Measurements from ENCODE around the gene TMEM254. TPM values are rescaled to one million over a fixed set of nuclear protein-coding genes. Genes with fewer than 3 reads are reported as not detected.
"Not testable (repeated sequence)": the region's sequence is repeated elsewhere in the genome, so short reads cannot be mapped to it uniquely, and the experiment has no call there.

TMEM254 gene
- total RNA-seq, 2 donors from 2014 or later = 8.2 to 12.3 TPM

DNA sequence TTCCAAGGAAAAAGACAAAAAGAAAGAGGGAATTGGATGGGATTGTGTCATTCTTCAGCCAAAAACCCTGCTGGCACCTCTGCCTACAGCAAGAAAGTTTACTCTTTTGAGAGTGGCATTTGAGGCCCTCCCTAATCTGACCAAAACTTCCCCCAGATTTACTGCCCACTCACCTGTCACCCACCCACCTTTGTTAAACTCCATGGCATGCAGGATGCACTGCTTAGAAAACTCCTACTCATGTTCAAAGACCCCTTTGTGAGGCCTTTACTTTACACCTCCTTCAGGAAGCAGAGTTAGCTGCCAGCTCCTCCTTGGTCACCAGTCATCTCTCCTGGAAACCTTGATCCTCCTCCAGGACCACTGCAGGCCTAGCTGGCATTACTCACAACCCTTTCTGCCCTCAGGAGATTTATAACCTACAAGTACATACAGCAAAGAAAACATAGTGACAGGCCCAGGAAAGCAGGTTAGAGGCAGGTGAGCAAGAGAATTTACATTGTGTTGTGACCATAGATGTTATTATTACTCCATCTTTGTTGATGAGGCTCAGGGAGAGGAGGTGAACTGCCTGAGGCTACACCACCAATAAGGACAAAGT lies 43.7 kb downstream of the TMEM254 start:
- intact Hi-C loops (cut with DNase I) = loop anchor here in 1 of 2 donors (10.0 kb wide), 1 partner anchor 47 kb away; the partner anchor contains the start of gene TMEM254

DNA sequence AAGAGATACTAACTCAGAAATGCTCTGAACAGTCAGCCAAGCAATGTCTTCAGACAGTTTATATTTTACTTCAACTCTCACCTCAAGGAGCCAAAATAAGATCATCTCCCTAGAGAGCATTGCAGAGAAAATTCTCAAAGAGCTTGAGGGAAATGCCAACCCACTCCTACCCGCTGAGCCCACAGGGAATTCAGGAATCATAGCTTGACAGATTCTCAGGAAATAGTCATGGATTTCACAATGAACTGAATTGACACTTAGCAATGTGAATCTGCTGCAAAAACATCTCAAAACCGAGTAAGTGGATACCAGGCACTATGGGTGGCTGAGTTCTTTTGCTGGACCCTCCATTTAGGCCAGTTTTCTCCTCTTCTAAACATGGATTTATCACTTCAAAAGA lies 44.3 kb downstream of the TMEM254 start:
- intact Hi-C loops (cut with DNase I) = loop anchor here in 1 of 2 donors (10.0 kb wide), 1 partner anchor 48 kb away; the partner anchor contains the start of gene TMEM254
- no peak for DNase-seq (ENCODE audit: low spot score)

More for the DNA sequence above, 43.7 kb downstream of the TMEM254 start:
- no peak for DNase-seq (ENCODE audit: low spot score)

DNA sequence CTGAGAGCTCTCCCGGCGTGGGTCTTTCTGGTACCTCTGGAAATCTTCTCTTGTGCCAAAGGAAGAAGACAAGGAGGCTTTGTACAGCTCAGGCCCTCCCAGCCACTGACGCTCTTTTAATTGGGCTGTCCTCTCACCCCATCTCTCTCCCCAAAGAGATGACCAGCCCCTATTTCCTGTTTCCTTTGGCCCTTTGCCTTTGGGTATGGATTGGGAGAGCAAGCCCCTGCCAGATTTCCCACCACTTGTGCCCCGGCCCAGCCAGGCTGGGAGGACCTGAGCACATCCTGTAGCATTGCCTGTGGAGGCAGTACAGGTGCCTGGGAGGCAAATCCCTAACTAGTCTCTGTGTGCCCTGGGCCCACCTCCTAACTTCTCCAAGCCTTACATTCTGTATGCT lies 48.4 kb downstream of the TMEM254 start:
- intact Hi-C loops (cut with DNase I) = loop anchor here in 1 of 2 donors (10.0 kb wide), 1 partner anchor 52 kb away; the partner anchor contains the start of gene TMEM254
- DNase-seq (ENCODE audit: low spot score) = no peak

DNA sequence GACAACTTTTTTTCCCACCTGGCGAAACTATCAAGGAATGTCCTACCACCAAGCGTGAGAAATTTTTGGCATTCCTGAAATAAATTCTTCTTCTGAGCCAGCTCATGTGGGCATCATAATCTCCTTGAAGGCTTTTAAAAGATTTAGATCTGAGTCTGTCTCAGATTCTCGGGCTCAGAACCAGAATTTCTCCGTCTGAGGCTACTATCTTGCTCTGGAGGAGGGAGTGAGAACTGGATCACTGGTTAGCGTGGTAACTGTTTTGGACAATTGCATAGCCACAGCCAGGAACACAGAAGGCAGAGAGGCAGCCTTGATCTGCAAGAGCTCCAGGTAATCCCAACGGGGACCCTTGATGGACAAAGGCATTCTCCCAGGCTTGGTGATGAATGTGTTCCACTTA lies 53.0 kb downstream of the TMEM254 start:
- intact Hi-C loops (cut with DNase I) = no loop called here
- DNase-seq (ENCODE audit: low spot score) = no peak

GRCh38 chr10:80132299-80133139 lies 54.1 kb downstream of the TMEM254 start, which contains the start of gene PLAC9:
Gene PLAC9 (plus strand): TSS chr10:80132730. CDS start chr10:80132763, 33 bp downstream.
- intact Hi-C loops (cut with DNase I) = no loop called here
- no peak for DNase-seq (ENCODE audit: low spot score)

- intact Hi-C loops (cut with DNase I) = no loop called here
- DNase-seq (ENCODE audit: low spot score) = peak; percentile 89
Observed at GRCh38 chr10:80133206-80133605, 54.7 kb downstream of the TMEM254 start.

- DNase-seq (ENCODE audit: low spot score); intact Hi-C loops (cut with DNase I): not testable (repeated sequence)
Observed at GRCh38 chr10:80133687-80134086, 55.2 kb downstream of the TMEM254 start.

GRCh38 chr10:80136134-80136571 lies 57.7 kb downstream of the TMEM254 start:
- intact Hi-C loops (cut with DNase I) = no loop called here
- DNase-seq (ENCODE audit: low spot score) = peak; percentile 97

GRCh38 chr10:80137031-80137862 lies 58.8 kb downstream of the TMEM254 start:
- DNase-seq (ENCODE audit: low spot score) = peak; percentile 88
- intact Hi-C loops (cut with DNase I) = no loop called here

DNA sequence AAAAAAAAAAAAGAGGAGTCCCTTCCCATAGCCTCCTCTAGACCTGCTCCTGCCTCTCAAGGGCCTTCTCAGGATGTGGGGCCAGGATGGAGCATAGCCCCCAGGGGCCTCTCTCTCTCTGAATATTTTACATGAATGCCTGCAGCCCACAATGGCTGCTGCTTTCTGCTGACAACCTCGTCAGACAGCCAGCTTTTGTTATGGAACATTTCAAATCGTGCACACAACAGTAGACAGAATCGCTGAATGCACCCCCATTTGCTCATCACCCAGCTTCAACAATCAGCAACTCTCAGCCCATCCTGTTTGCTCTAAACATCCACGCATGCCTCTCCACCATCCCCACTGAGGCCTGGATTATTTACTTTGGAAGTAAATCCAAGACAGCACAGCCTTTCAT lies 59.5 kb downstream of the TMEM254 start:
- intact Hi-C loops (cut with DNase I) = no loop called here
- DNase-seq (ENCODE audit: low spot score) = no peak

DNA sequence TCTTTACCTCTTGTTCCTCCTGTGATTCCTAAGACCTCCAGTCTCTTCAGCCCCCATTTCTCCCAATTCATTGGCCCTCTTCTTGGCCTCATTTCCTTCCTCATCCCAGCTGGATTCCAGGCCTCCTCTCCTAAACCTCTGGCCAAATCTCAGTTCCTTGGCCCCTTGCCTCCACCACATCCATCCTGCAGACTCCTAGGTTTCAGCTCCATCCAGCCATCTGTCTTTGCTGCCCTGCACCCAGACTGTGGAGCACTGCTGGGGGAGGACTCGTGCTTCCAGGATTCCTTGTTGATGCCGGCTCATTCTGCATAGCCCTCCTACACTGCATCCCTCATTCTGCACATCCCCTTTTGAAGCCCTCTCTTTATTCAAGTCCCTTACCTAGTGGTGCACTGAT lies 60.8 kb downstream of the TMEM254 start:
- DNase-seq (ENCODE audit: low spot score) = peak; percentile 37
- intact Hi-C loops (cut with DNase I) = no loop called here

DNA sequence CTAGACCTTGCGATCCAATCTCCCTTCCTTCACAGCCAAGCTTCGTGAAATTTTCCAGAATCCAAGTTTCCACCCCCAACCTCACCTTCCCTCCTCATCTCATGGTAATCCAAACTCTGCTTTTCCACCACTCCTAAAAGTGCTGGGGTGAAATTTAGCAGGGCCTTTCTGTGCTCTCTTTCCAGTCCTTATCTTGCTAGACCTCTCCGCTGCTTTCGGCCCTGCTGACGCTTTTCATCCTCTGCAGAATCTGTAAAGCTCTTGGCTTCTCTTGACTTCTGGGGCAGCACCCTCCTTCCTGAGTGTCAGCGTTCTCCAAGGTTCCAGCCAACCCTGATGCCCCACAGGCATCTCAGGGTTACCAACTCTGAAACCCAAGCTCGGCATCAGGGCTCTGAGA lies 61.8 kb downstream of the TMEM254 start:
- DNase-seq (ENCODE audit: low spot score) = peak; percentile 5
- intact Hi-C loops (cut with DNase I) = loop anchor here (5.0 to 10.0 kb wide), 2 partner anchors 65 to 82 kb away; partner anchors contain the start of gene TMEM254 (in 1 of the 2)

DNA sequence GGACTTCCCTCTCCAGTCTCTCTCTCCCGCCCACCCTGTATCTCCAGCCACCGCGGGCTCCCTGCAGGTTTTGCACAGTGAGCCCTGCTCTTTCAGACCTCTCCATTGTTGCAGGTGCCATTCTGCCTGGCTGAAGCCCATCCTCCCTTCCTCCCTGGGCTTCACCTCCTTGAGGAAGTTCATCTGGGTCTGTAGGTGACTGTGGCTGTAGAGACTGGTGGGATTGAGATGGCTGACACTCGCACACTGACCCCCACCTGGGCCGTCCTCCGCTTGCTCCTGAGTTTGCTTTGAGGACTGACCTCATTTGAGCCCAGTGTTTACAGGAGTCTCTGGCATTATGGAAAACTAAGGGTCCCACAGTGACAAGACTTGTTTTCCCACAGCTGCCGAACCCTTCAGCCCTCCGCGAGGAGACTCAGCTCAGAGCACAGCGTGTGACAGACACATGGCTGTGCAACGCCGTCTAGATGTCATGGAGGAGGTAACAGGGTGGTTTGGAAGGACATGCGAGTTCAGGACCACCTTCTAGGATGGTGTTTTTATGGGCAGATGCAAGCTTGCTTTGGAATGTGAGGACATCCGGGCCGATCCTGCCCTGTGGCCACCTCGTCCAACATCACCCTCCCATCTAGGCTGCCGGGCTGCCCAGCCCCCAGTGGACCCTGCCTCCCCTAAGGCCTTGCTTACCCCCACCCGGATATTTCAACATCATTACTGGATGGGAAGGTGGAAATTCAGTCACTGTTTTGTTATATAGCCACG lies 63.4 kb downstream of the TMEM254 start:
- peak; percentile 65 for DNase-seq (ENCODE audit: low spot score)
- intact Hi-C loops (cut with DNase I) = loop anchor here (5.0 to 10.0 kb wide), 2 partner anchors 67 to 80 kb away; partner anchors contain the start of gene TMEM254 (in 1 of the 2)

Other genes starting within 250 kb of the TMEM254 start
- gene SFTPD, start 129.6 kb upstream of the TMEM254 start, total RNA-seq = under 1 TPM in 1 of 2 donors, not detected in 1; 0.19 TPM
- 100 to 1,000 TPM in 1 of 2 donors, 10 to 100 TPM in 1; 62.4 to 155 TPM for gene PLAC9, start 54.1 kb downstream of the TMEM254 start, total RNA-seq
- gene ANXA11, start 126.9 kb downstream of the TMEM254 start, total RNA-seq = 100 to 1,000 TPM; 247 to 269 TPM
- under 1 TPM in 1 of 2 donors, not detected in 1; 0.37 TPM for gene MAT1A, start 211.0 kb downstream of the TMEM254 start, total RNA-seq